Right atrium auricular region (tissue), 2 donors: ENCODE results near the gene ULK3. TPM values are rescaled to one million over a fixed set of nuclear protein-coding genes. Genes with fewer than 3 reads are reported as not detected.
A peak's percentile ranks its signal among the peaks of the same experiment; 100 is the strongest.

Experiments
- DNase-seq: peaks from one replicate; pipeline ENCODE4 v3.0.0-alpha.2; 2019; ENCODE audit warnings: low spot score
- H3K27ac ChIP-seq, 2 donors: fragments of 200-600 bp; sonication (generic); 1 replicate in 1 of 2; 2 replicates in 1 of 2; pipeline ENCODE4 v1.5.1; 2016 to 2019
- H3K27me3 ChIP-seq, 2 donors: fragments of 200-600 bp; sonication (generic); one replicate each; pipeline versions ENCODE4 v1.5.1 to v1.6.0; 2017 to 2019
- H3K36me3 ChIP-seq: fragments of 200-600 bp; sonication (generic); one replicate; pipeline ENCODE4 v1.5.1; 2016
- H3K4me1 ChIP-seq, 2 donors: fragments of 200-600 bp; sonication (generic); one replicate each; pipeline versions ENCODE4 v1.5.1 to v1.6.0; 2017 to 2019
- H3K4me3 ChIP-seq, 2 donors: fragments of 200-600 bp; sonication (generic); 1 replicate in 1 of 2; 2 replicates in 1 of 2; pipeline ENCODE4 v1.5.1; 2017 to 2019; ENCODE audit warnings: mild to moderate bottlenecking in 1 of 2, moderate library complexity in 1 of 2
- H3K9me3 ChIP-seq, 2 donors: fragments of 200-600 bp; sonication (generic); one replicate each; pipeline ENCODE4 v1.5.1; 2019
- CTCF ChIP-seq, 2 donors: fragments of 200-600 bp; sonication (generic); IDR thresholded peaks; one replicate each; pipeline ENCODE4 v1.5.1; 2019; ENCODE audit warnings: antibody characterized with exemption in 2 of 2
- total RNA-seq, 2 donors: library from RNA; depleted of rRNA; stranded (reverse); fragments of >200 nt; gene quantifications; one replicate each; pipeline ENCODE4 v1.1.0, GENCODE V29; 2016

Gene ULK3
- total RNA-seq, 2 donors from 2014 or later: 38.1 to 42.9 TPM

DNA sequence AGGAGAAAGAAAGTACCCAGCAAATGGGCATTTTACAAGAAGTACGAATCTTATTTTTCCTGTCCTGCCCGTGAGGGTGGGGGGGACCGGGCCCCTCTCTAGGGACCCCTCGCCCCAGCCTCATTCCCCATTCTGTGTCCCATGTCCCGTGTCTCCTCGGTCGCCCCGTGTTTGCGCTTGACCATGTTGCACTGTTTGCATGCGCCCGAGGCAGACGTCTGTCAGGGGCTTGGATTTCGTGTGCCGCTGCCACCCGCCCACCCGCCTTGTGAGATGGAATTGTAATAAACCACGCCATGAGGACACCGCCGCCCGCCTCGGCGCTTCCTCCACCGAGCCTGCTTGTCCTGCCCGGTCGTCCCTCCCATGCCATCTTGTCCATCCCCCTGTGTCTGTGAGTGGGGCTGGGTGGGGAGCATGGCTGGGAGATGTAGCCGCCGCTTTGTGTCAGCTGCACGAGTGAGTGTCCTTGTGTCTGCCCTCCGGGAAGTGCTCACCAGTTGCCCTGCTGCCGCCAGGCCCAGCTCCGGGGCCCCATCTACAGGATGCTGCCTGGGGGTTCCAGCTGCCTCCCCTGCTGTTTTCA lies 40.0 kb downstream of the ULK3 start:
- peaks cover 39% of the 10 kb centered on the region for H3K36me3 ChIP-seq
- DNase-seq: no peak

GRCh38 chr15:74802290-74802689 lies 40.7 kb downstream of the ULK3 start:
- Histone ChIP-seq H3K4me1 (peaks cover 0 to 35% of the 10 kb centered on the region in 2 donors), H3K27ac (peak overlapping the region in 1 of 2 donors; percentile 80), H3K36me3 (peaks cover 39% of the 10 kb centered on the region), H3K27me3 (no peaks in the 10 kb centered on the region), H3K4me3 (no peak overlapping the region), H3K9me3 (no peaks in the 10 kb centered on the region)
- no peak for TF ChIP-seq CTCF (IDR thresholded peaks at IDR 0.05)
- no peak for DNase-seq

More for the DNA sequence above, 40.0 kb downstream of the ULK3 start:
- Histone ChIP-seq H3K27me3 (no peaks in the 10 kb centered on the region), H3K27ac (no peak overlapping the region), H3K4me1 (peaks cover 0 to 32% of the 10 kb centered on the region in 2 donors), H3K4me3 (no peak overlapping the region), H3K9me3 (no peaks in the 10 kb centered on the region)
- no peak for TF ChIP-seq CTCF (IDR thresholded peaks at IDR 0.05)

- H3K36me3 ChIP-seq: peaks cover 39% of the 10 kb centered on the region
- peak overlapping the region in 1 of 2 donors; percentile 80 for H3K27ac ChIP-seq
- no peaks in the 10 kb centered on the region for H3K27me3 ChIP-seq
- DNase-seq: no peak
- H3K9me3 ChIP-seq: no peaks in the 10 kb centered on the region
- peaks cover 0 to 35% of the 10 kb centered on the region in 2 donors for H3K4me1 ChIP-seq
- no peak for TF ChIP-seq CTCF (IDR thresholded peaks at IDR 0.05)
- H3K4me3 ChIP-seq: no peak overlapping the region
Measured at GRCh38 chr15:74801311-74801997, 41.5 kb downstream of the ULK3 start.

- Histone ChIP-seq H3K27me3 (no peaks in the 10 kb centered on the region), H3K9me3 (no peaks in the 10 kb centered on the region), H3K36me3 (peaks cover 39% of the 10 kb centered on the region), H3K27ac (peak overlapping the region; percentile 72 to 80), H3K4me3 (no peak overlapping the region), H3K4me1 (peaks cover 0 to 35% of the 10 kb centered on the region in 2 donors)
- no peak for DNase-seq
- no peak for TF ChIP-seq CTCF (IDR thresholded peaks at IDR 0.05)
Measured at GRCh38 chr15:74800559-74801094, 42.3 kb downstream of the ULK3 start.

DNA sequence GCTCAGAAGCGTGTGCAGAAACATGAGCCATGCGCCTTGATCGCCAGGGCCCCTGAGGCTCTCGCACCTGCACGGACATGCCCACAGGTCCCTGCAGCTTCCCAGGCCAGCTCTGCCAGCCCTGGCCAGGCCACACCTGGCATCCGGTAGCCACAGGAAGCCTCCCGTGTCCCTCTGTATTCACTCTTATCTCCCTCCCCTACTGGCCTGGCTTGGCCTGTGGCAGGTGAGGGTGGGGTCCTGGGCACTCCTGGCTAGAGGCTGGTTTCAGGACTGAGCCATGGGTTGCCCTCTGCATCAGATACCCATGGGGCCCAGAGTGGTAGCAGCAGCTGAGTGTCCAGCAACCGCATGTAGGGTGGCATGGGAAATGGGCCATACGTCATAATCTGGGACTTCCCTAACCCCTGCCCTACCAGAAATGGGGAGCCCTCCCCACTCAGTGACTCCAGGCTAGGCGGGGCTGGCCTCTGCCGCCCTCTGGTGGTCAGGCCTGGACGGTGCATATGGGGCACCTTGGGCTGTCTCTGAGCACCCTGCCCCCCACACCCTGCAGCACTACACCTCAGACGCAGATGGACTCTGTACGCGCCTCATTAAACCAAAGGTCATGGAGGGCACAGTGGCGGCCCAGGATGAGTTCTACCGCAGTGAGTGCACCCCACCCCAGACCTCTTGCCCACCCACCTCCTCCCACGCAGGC lies 42.9 kb downstream of the ULK3 start:
- Histone ChIP-seq H3K36me3 (peaks cover 39% of the 10 kb centered on the region), H3K27me3 (no peaks in the 10 kb centered on the region), H3K9me3 (no peaks in the 10 kb centered on the region), H3K27ac (peak overlapping the region; percentile 72 to 80), H3K4me3 (no peak overlapping the region), H3K4me1 (peaks cover 0 to 35% of the 10 kb centered on the region in 2 donors)
- peak; percentile 96 to 98 for TF ChIP-seq CTCF (IDR thresholded peaks at IDR 0.05)
- DNase-seq: peak; percentile 83
